Mesothelial cell of epicardium (in vitro differentiated cells): Measurements from ENCODE around the gene UACA. TPM values are rescaled to one million over a fixed set of nuclear protein-coding genes. Genes with fewer than 3 reads are reported as not detected.
"Not testable (repeated sequence)": the region's sequence is repeated elsewhere in the genome, so short reads cannot be mapped to it uniquely, and the experiment has no call there.

ENCODE experiments used
- DNase-seq, 2 experiments: peaks; one replicate each; pipeline ENCODE4 v3.0.0; 2021; ENCODE audit warnings: low spot score in 2 of 2; ENCODE audit not compliant: unreplicated experiment in 2 of 2
- H3K27ac Mint-ChIP-seq: 2 replicates; pipeline ENCODE4 v1.8.0; 2021; ENCODE audit warnings: mixed read lengths
- H3K27me3 Mint-ChIP-seq: 2 replicates; pipeline ENCODE4 v1.8.0; 2021; ENCODE audit warnings: low read depth, mixed read lengths
- H3K36me3 Mint-ChIP-seq: 2 replicates; pipeline ENCODE4 v1.8.0; 2021; ENCODE audit warnings: mixed read lengths
- H3K4me1 Mint-ChIP-seq: 2 replicates; pipeline ENCODE4 v1.8.0; 2021; ENCODE audit warnings: mixed read lengths
- H3K4me3 Mint-ChIP-seq: 2 replicates; pipeline ENCODE4 v1.8.0; 2021; ENCODE audit warnings: mild to moderate bottlenecking, moderate library complexity, mixed read lengths
- H3K9me3 Mint-ChIP-seq: 2 replicates; pipeline ENCODE4 v1.8.0; 2021; ENCODE audit warnings: mixed read lengths
- CTCF ChIP-seq: fragments of 200-600 bp; sonication (generic); IDR thresholded peaks from one replicate; pipeline ENCODE4 v1.5.0; 2021; ENCODE audit warnings: antibody characterized with exemption; ENCODE audit not compliant: unreplicated experiment
- total RNA-seq: library from RNA; stranded (reverse); gene quantifications from 3 replicates; pipeline ENCODE4 v1.2.1, GENCODE V29; 2021

Gene UACA
- total RNA-seq, 1 donor from 2014 or later = 70.3 TPM

- H3K27ac Mint-ChIP-seq = no peak overlapping the region
- peaks cover 16% of the 10 kb centered on the region for H3K4me1 Mint-ChIP-seq
- TF ChIP-seq CTCF = no peak
- no peak overlapping the region for H3K4me3 Mint-ChIP-seq
- H3K27me3 Mint-ChIP-seq = no peaks in the 10 kb centered on the region
- no peaks in the 10 kb centered on the region for H3K9me3 Mint-ChIP-seq
- H3K36me3 Mint-ChIP-seq = no peaks in the 10 kb centered on the region
- no peak for DNase-seq
Observed at GRCh38 chr15:70754862-70755261, 8.5 kb downstream of the UACA start.

DNA sequence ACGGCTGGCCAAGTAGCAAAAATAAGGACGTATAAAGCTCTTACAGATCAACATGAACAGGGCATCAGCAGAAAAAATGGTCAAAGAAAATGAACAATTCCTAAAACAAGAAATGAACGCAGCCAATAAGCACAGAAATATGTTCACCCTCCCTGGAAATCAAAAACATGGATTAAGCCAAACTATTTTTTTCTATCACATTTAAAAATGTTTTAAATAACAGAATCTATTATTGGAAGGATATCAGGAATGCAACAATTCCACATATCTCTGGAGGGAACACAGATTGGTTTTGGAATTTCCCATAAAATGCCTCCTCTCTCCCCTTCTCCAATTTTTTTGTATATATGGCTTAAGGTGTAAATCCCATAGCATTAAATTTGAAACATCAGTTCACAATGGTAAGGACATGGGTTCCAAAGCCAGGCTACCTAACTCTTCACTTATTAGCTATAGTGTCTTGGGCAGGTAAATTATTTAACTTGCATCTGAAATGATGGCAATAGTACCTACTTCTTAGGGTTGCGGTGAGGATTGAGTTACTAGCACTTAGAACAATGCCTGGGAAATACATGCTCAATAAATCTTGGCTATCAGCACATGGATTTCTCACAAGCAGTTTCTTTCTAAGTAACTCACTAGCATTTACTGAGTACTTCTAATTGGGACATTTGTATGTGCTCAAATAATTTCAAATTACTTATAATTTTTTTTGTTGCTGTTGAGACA lies 10.1 kb downstream of the UACA start:
- no peaks in the 10 kb centered on the region for H3K27me3 Mint-ChIP-seq
- peaks cover 16% of the 10 kb centered on the region for H3K4me1 Mint-ChIP-seq
- H3K36me3 Mint-ChIP-seq = no peaks in the 10 kb centered on the region
- DNase-seq = no peak
- no peaks in the 10 kb centered on the region for H3K9me3 Mint-ChIP-seq
- no peak for TF ChIP-seq CTCF
- H3K4me3 Mint-ChIP-seq = no peak overlapping the region
- no peak overlapping the region for H3K27ac Mint-ChIP-seq

GRCh38 chr15:70752193-70752635 lies 11.1 kb downstream of the UACA start:
- H3K27ac Mint-ChIP-seq = no peak overlapping the region
- no peaks in the 10 kb centered on the region for H3K9me3 Mint-ChIP-seq
- no peak for DNase-seq
- no peaks in the 10 kb centered on the region for H3K27me3 Mint-ChIP-seq
- no peak overlapping the region for H3K4me3 Mint-ChIP-seq
- H3K36me3 Mint-ChIP-seq = no peaks in the 10 kb centered on the region
- peaks cover 9% of the 10 kb centered on the region for H3K4me1 Mint-ChIP-seq
- no peak for TF ChIP-seq CTCF

- H3K9me3 Mint-ChIP-seq = peaks cover 5% of the 10 kb centered on the region
- no peak overlapping the region for H3K4me3 Mint-ChIP-seq
- TF ChIP-seq CTCF = no peak
- H3K27ac Mint-ChIP-seq = no peak overlapping the region
- DNase-seq = no peak
- no peaks in the 10 kb centered on the region for H3K27me3 Mint-ChIP-seq
- peaks cover 9% of the 10 kb centered on the region for H3K4me1 Mint-ChIP-seq
- peaks cover 5% of the 10 kb centered on the region for H3K36me3 Mint-ChIP-seq
Observed at GRCh38 chr15:70750203-70750869, 13.0 kb downstream of the UACA start.

DNA sequence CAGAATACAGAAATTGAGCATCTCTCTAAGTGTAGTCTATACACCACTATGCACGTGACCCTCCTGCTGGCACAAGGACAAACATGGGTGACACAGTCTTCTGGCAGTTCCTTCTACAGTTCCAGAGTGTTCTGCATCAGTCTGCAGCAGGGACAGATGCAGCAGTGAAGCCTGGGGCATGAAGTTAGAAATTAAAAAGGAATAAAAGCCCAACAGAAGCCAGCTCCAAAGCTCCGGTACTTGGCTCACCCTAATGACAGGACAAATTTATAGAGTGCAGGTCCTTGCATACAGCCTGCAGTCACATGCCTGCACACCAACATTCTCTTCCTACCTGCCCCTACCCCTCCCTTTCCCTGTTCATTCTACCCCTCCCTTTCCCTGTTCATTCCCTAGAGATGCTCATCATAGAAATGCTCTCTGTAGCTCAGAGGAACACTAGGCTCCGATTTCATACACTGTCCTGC lies 15.0 kb downstream of the UACA start:
- H3K36me3 Mint-ChIP-seq = peaks cover 5% of the 10 kb centered on the region
- H3K4me3 Mint-ChIP-seq = no peak overlapping the region
- H3K9me3 Mint-ChIP-seq = peaks cover 5% of the 10 kb centered on the region
- H3K27ac Mint-ChIP-seq = no peak overlapping the region
- peaks cover 9% of the 10 kb centered on the region for H3K4me1 Mint-ChIP-seq
- no peak for DNase-seq
- no peak for TF ChIP-seq CTCF
- no peaks in the 10 kb centered on the region for H3K27me3 Mint-ChIP-seq

GRCh38 chr15:70746598-70746997 lies 16.8 kb downstream of the UACA start:
- not testable (repeated sequence) for H3K36me3 Mint-ChIP-seq, DNase-seq, H3K27ac Mint-ChIP-seq, H3K4me1 Mint-ChIP-seq, H3K27me3 Mint-ChIP-seq, H3K9me3 Mint-ChIP-seq, H3K4me3 Mint-ChIP-seq
